HEK293 (cell line): ENCODE data around the gene ZKSCAN8.

Experiments
- CTCF ChIA-PET: fragments of 350-600 bp; formaldehyde crosslinking; extraction: SDS; loops from one replicate; lab custom pipeline; 2021; ENCODE audit warnings: antibody characterized with exemption; lab: Yijun Ruan, JAX
- POLR2A ChIA-PET: fragments of 300-600 bp; formaldehyde crosslinking; extraction: SDS; loops from one replicate; lab custom pipeline; 2020; ENCODE audit warnings: antibody characterized with exemption, inconsistent platforms; lab: Yijun Ruan, JAX
- H3K27ac ChIP-seq: fragments of 200-500 bp; sonication (Bioruptor generic); 2 replicates; pipeline ENCODE4 v1.5.1; 2014; ENCODE audit warnings: low read depth, low read length, control low read depth, inconsistent platforms; ENCODE audit errors: extremely low read depth
- H3K36me3 ChIP-seq, 2 experiments: fragments of 200-500 bp in 1 of 2; sonication (Bioruptor generic) in 1 of 2; 1 replicate in 1 of 2; 2 replicates in 1 of 2; pipeline ENCODE4 v1.5.1; 2014 to 2017; ENCODE audit warnings: inconsistent platforms in 2 of 2, low read length in 2 of 2; ENCODE audit not compliant: control insufficient read depth in 2 of 2, insufficient read depth in 1 of 2
- H3K4me1 ChIP-seq: fragments of 200-500 bp; sonication (Bioruptor generic); 2 replicates; pipeline ENCODE4 v1.5.1; 2014; ENCODE audit warnings: mild to moderate bottlenecking, low read length, inconsistent platforms; ENCODE audit not compliant: control insufficient read depth, insufficient read depth
- H3K4me3 ChIP-seq: 2 replicates; pipeline ENCODE4 v1.5.1; 2011; ENCODE audit warnings: low read depth, mild to moderate bottlenecking, control low read depth, low read length, moderate library complexity
- H3K9me3 ChIP-seq: fragments of 200-500 bp; sonication (Bioruptor generic); 2 replicates; pipeline ENCODE4 v1.5.1; 2014; ENCODE audit warnings: low read depth, low read length, inconsistent platforms; ENCODE audit not compliant: control insufficient read depth, insufficient read depth
- OSR2 ChIP-seq: fragments of 450-650 bp; formaldehyde crosslinking; IDR thresholded peaks from 2 replicates; pipeline ENCODE4 v1.5.1; 2016; ENCODE audit warnings: missing biosample characterization, missing genetic modification characterization
- PRDM1 ChIP-seq: fragments of 450-650 bp; formaldehyde crosslinking; IDR thresholded peaks from 2 replicates; pipeline ENCODE4; 2016; ENCODE audit warnings: missing biosample characterization, missing genetic modification characterization
- YY1 ChIP-seq: fragments of 450-650 bp; formaldehyde crosslinking; IDR thresholded peaks from 2 replicates; pipeline ENCODE4 v1.5.1; 2018; ENCODE audit warnings: missing biosample characterization, missing genetic modification characterization
- ZFP69B ChIP-seq: fragments of 450-650 bp; formaldehyde crosslinking; IDR thresholded peaks from 2 replicates; pipeline ENCODE4 v1.5.1; 2016; ENCODE audit warnings: missing biosample characterization, missing genetic modification characterization
- ZNF112 ChIP-seq: fragments of 450-650 bp; formaldehyde crosslinking; IDR thresholded peaks from 2 replicates; pipeline ENCODE4 v1.5.0; 2017; ENCODE audit warnings: missing biosample characterization, missing genetic modification characterization
- ZNF121 ChIP-seq: fragments of 450-650 bp; formaldehyde crosslinking; IDR thresholded peaks from 2 replicates; pipeline ENCODE4 v1.5.1; 2016; ENCODE audit warnings: missing biosample characterization, missing genetic modification characterization
- ZNF146 ChIP-seq: fragments of 450-650 bp; formaldehyde crosslinking; IDR thresholded peaks from 2 replicates; pipeline ENCODE4 v1.5.1; 2016; ENCODE audit warnings: missing biosample characterization, missing genetic modification characterization
- ZNF391 ChIP-seq: fragments of 450-650 bp; formaldehyde crosslinking; IDR thresholded peaks from 2 replicates; pipeline ENCODE4 v1.5.1; 2016; ENCODE audit warnings: low read depth, missing biosample characterization, missing genetic modification characterization, borderline replicate concordance
- ZNF394 ChIP-seq: fragments of 450-650 bp; formaldehyde crosslinking; IDR thresholded peaks from 2 replicates; pipeline ENCODE4 v1.5.1; 2016; ENCODE audit warnings: missing biosample characterization, missing genetic modification characterization, mild to moderate bottlenecking, moderate library complexity, borderline replicate concordance
- ZNF433 ChIP-seq: fragments of 450-650 bp; formaldehyde crosslinking; IDR thresholded peaks from 2 replicates; pipeline ENCODE4 v1.5.1; 2016; ENCODE audit warnings: missing biosample characterization, missing genetic modification characterization, low read depth
- ZSCAN16 ChIP-seq: fragments of 450-650 bp; formaldehyde crosslinking; IDR thresholded peaks from 2 replicates; pipeline ENCODE4 v1.5.1; 2016; ENCODE audit warnings: missing biosample characterization, missing genetic modification characterization
- TF ChIP-seq, protein P1 (sequence below): fragments of 450-650 bp; formaldehyde crosslinking; IDR thresholded peaks from 2 replicates; pipeline ENCODE4 v1.5.1; 2016; ENCODE audit warnings: missing biosample characterization, missing genetic modification characterization
- TF ChIP-seq, protein P2 (sequence below): fragments of 450-650 bp; formaldehyde crosslinking; IDR thresholded peaks from 2 replicates; pipeline ENCODE4 v1.5.1; 2016; ENCODE audit warnings: missing biosample characterization, missing genetic modification characterization
- TF ChIP-seq, protein P3 (sequence below): fragments of 450-650 bp; formaldehyde crosslinking; IDR thresholded peaks from 2 replicates; pipeline ENCODE4 v1.5.1; 2016; ENCODE audit warnings: missing biosample characterization, missing genetic modification characterization, borderline replicate concordance

ZKSCAN8 gene

DNA sequence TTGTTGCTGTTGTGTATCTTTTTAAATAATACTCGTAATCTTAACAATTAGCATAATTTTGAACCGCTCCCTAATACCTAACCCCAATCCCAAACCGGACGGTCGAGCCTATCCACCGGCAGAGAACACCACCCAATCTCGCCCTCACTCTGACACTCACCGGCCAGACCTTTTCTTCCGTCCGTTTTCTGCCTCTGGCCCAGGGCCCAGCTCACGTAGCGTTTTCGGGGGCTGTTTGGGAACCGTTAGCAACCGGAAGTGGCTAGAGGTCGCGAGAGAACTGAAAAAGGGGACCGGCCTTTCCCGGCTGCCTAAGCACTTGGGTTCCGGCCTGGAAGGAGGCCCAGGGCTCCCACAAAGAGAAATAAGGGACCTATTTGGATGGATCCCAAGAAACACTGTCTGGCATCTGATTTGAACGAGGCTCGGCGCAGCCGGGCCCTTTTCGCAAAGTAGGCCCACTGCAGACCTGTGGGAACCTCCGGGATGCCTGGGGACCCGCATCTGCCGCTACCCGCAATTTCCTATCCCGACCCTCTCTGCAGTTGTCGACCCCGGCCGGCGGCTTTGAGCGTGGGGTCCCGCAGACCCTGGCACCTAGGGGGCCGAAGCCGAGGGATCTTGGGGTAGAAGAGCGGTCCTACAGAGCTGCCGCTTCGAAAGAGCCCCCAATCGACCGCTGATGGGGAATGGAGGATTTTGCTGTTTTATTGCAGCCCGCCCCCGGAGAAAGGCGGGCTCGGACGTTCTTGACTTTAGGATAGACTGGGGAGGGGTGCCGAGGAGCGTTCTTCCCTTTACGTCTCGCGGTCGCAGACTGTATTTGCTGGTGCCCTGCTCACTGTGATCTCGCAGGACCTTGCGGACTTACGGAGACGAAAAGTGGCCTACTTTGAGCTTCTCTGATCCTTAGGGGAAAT, 4.8 kb upstream of the ZKSCAN8 start (continued):
- TF ChIP-seq, protein P1, sequence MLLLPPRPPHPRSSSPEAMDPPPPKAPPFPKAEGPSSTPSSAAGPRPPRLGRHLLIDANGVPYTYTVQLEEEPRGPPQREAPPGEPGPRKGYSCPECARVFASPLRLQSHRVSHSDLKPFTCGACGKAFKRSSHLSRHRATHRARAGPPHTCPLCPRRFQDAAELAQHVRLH (tag by site-specific recombination), result peak; percentile 99
- no peak for TF ChIP-seq ZNF433 (tag by site-specific recombination)
- TF ChIP-seq, all 188 proteins: peak for 84

DNA sequence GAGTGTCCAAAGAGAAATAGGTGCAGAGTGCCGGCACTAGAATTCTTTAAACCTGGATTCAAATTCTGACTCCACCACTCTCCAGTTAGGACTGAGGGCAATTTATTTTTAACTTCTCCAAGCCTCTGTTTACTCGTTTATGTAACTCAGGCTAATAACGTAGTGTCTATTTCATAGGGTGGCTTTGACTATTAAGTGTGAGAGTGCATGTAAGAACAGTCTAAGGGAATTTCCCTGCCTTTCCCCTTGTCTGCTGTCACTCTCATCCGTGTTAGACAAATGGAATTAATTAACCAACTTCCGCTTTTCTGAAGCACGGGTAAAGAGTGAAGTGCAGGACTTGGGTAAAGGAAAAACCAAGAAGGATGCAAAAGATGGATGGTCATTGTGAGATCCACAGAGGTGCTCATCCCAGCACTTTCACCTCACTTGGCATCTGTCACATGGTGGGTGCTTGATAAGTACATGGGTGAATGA, 4.1 kb upstream of the ZKSCAN8 start:
- POLR2A ChIA-PET, result interaction anchor here (0.6 to 2.5 kb wide), 8 partner anchors 8 to 565 kb away, joined by 3 to 14 read pairs (median 6); partner anchors contain the start of genes ZSCAN16 and ZSCAN31
- peak overlapping the region; percentile 92 for H3K4me3 ChIP-seq
- peaks cover 10% of the 10 kb centered on the region; the same call in 1 of the 2 replicates for H3K4me1 ChIP-seq
- peaks cover 0 to 13% of the 10 kb centered on the region in 2 experiments; a peak in 2 of 3 replicates for H3K36me3 ChIP-seq
- H3K9me3 ChIP-seq, result no peaks in the 10 kb centered on the region
- CTCF ChIA-PET, result interaction anchor here (0.6 to 1.7 kb wide), 8 partner anchors 19 to 1966 kb away, joined by 3 to 6 read pairs (median 3); no protein-coding TSS in a partner anchor
- TF ChIP-seq YY1, result no peak
- TF ChIP-seq PRDM1 (tag by site-specific recombination), result peak; percentile 93
- no peak for TF ChIP-seq ZNF391
- no peak for TF ChIP-seq ZNF112 (tag by site-specific recombination)
- TF ChIP-seq ZFP69B (tag by site-specific recombination), result no peak
- no peak for TF ChIP-seq OSR2 (tag by site-specific recombination)
- H3K27ac ChIP-seq, result peak overlapping the region; percentile 77

DNA sequence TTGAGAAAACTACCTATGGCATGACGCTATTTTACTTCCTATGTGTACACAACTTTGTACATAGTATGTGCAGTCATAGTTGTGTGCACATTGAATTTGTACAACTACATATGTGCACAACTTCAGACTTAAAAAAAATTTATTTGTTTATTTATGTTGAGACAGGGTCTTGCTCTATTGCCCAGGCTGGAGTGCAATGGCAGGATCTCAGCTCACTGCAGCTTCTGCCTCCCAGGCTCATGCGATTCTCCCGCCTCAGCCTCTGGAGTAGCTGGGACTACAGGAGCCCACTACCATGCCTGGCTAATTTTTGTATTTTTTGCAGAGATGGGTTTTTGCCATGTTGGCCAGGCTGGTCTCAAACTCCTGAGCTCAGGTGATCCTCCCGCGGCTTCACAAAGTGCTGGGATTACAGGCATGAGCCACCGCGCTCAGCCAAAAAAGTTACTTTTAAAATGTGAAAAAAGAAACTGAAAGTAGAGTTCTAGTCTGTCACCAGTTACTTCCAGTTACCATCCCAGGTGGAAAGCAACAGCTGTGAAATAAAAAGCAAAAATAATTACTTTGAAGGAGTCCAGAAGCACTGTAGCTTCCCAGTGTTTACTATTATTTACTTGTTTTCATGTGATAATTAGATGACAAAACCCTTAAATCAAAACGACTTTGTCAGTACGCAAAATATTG, 1.7 kb upstream of the ZKSCAN8 start:
- H3K36me3 ChIP-seq, result peaks cover 12 to 15% of the 10 kb centered on the region in 2 experiments
- TF ChIP-seq ZSCAN16 (tag by site-specific recombination), result no peak
- TF ChIP-seq, protein P2, sequence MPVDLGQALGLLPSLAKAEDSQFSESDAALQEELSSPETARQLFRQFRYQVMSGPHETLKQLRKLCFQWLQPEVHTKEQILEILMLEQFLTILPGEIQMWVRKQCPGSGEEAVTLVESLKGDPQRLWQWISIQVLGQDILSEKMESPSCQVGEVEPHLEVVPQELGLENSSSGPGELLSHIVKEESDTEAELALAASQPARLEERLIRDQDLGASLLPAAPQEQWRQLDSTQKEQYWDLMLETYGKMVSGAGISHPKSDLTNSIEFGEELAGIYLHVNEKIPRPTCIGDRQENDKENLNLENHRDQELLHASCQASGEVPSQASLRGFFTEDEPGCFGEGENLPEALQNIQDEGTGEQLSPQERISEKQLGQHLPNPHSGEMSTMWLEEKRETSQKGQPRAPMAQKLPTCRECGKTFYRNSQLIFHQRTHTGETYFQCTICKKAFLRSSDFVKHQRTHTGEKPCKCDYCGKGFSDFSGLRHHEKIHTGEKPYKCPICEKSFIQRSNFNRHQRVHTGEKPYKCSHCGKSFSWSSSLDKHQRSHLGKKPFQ (tag by site-specific recombination), result no peak
- no peak for TF ChIP-seq ZNF146 (tag by site-specific recombination)
- TF ChIP-seq ZNF394 (tag by site-specific recombination), result peak; percentile 53; the same call in 1 of the 2 replicates
- TF ChIP-seq, protein P3, sequence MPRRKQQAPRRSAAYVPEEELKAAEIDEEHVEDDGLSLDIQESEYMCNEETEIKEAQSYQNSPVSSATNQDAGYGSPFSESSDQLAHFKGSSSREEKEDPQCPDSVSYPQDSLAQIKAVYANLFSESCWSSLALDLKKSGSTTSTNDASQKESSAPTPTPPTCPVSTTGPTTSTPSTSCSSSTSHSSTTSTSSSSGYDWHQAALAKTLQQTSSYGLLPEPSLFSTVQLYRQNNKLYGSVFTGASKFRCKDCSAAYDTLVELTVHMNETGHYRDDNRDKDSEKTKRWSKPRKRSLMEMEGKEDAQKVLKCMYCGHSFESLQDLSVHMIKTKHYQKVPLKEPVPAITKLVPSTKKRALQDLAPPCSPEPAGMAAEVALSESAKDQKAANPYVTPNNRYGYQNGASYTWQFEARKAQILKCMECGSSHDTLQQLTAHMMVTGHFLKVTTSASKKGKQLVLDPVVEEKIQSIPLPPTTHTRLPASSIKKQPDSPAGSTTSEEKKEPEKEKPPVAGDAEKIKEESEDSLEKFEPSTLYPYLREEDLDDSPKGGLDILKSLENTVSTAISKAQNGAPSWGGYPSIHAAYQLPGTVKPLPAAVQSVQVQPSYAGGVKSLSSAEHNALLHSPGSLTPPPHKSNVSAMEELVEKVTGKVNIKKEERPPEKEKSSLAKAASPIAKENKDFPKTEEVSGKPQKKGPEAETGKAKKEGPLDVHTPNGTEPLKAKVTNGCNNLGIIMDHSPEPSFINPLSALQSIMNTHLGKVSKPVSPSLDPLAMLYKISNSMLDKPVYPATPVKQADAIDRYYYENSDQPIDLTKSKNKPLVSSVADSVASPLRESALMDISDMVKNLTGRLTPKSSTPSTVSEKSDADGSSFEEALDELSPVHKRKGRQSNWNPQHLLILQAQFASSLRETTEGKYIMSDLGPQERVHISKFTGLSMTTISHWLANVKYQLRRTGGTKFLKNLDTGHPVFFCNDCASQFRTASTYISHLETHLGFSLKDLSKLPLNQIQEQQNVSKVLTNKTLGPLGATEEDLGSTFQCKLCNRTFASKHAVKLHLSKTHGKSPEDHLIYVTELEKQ (tag by site-specific recombination), result no peak
- peak; percentile 80 for TF ChIP-seq ZNF121 (tag by site-specific recombination)
- TF ChIP-seq, all 188 proteins: peak for 2
- no peak overlapping the region for H3K4me3 ChIP-seq
- no peaks in the 10 kb centered on the region for H3K9me3 ChIP-seq
- POLR2A ChIA-PET, result interaction anchor here (2.3 to 3.0 kb wide), 2 partner anchors 14 to 22 kb away, joined by 29 to 59 read pairs; partner anchors contain the start of gene ZSCAN16
- CTCF ChIA-PET, result interaction anchor here (1.4 kb wide), 1 partner anchor 216 kb away, joined by 4 read pairs; no protein-coding TSS in a partner anchor
- H3K4me1 ChIP-seq, result peaks cover 9% of the 10 kb centered on the region; the same call in 1 of the 2 replicates
- H3K27ac ChIP-seq, result no peak overlapping the region
